Stimulated activated CD8-positive, alpha-beta memory T cell treated with anti-CD3 and anti-CD28 coated beads, Interleukin-4, amount 100 ng/mL, for 4 hours (primary cell): ENCODE measurements around the gene CNTFR.
"Not testable (repeated sequence)": the region's sequence is repeated elsewhere in the genome, so short reads cannot be mapped to it uniquely, and the experiment has no call there.

Experiments used
- DNase-seq, 2 donors: peaks; one replicate each; pipeline ENCODE4 v3.0.0-alpha.2; 2020; ENCODE audit warnings: low read depth in 2 of 2, low spot score in 1 of 2

CNTFR gene, protein sequence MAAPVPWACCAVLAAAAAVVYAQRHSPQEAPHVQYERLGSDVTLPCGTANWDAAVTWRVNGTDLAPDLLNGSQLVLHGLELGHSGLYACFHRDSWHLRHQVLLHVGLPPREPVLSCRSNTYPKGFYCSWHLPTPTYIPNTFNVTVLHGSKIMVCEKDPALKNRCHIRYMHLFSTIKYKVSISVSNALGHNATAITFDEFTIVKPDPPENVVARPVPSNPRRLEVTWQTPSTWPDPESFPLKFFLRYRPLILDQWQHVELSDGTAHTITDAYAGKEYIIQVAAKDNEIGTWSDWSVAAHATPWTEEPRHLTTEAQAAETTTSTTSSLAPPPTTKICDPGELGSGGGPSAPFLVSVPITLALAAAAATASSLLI

DNA sequence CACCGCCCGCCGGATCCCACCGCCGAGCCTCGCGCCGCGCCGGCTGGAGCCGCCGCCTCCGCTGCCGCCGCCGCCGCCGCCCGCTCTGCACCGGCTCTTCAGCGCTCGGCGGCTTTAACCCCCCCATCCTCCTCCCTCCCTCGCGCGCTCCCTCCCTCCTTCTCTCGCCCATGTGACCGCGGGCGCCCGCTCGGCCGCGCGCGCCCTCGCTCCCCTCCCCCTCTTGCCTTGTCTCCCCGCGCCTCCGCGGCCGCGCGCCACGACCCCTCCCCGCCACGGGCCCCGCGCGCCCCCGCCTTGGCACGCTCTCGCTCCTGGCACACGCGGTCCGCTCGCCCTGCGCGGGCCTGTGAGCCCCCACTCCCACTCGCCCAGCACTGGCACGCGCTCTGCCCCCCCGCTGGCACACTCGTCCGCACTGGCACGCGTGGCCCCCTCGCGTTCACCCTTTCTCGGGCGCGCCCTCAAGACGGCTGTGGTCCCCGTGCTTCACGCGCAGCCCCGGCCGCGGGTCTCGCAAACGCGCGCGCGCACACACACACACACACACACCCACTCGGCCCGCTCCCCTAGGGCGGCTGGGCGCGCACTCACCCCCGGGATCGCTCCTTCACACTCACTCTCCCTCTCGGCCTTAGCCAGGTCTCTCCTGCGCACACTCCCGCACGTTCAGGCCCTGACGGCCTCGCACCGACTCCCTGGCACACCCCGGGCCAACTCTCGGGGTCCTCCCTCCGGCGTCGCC, at the start of gene CNTFR:
Gene CNTFR, minus strand, starts transcription at position 89 of the 745 bp plus-strand sequence. CDS start 20,743 bp downstream, outside the sequence.
- no peak for DNase-seq

DNA sequence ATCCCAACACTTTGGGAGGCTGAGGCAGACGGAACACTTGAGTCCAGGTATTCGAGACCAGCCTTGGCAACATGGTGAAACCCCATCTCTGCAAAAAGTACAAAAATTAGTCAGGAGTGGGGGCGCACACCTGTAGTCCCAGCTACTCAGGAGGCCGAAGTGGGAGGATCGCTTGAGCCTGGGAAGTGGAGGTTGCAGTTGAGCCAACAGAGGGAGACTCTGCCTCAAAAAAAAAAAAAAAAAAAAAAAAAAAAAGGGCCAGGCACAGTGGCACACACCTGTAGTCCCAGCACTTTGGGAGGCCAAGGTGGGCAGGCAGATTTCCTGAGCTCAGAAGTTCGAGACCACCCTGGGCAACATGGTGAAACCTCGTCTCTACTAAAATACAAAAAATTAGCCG, 49.8 kb upstream of the CNTFR start:
- not testable (repeated sequence) for DNase-seq

DNA sequence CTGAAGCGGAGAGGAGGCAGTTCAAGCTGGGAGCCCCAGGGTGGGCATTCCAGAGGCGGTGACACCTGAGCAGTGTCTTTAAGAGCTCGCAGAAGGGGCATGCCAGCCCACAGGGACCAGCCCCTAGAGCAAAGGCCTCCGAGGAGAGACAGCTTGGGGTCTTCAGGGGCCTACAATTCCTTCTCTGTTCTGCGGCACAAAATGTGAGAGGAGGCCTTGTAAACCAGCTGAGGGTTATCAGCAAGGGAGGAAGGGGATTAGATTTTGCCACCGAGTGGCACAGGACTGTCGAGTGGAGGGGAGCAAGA, 48.6 kb upstream of the CNTFR start:
- DNase-seq: no peak

DNA sequence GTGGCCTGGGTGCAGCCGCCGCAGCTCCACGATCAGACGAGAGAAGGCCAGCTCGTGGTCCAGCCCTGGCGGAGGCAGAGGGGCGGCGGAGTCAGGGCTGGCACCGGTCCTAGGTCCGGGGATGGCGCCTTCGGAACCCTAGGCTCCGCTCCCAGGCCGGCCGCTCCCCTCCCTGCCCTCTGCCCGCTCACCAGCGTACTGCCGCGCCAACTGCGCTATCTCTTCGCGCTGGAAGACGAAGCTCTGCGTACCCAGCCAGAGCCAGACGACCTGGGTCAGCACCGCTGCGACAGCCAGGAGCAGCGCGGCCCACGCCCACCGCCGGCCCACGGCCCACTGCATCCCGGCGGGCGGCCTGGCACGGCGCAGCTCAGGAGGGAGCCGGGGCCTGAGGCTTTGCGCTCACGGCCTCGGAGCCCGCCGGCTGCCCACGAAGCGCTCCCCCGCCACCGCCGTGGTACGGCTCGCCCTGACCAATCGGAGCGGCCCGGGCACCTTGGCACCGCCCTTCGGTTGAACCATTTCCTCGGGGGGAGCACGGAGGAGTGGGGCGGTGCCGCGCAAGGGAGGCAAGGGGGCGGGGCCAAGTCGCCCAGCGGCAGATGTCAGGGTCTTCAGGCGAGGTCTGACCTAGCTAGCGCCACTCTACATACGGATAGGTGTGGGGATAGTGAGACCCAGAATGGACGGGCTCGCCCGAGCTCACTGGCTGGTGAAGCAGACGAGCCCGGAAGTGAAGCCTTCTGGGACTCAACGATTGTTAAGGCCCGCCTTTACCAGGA, 48.0 kb upstream of the CNTFR start, which contains the start of gene SIGMAR1:
Gene SIGMAR1, minus strand, starts transcription at position 432 of the 782 bp plus-strand sequence. Its CDS starts 90 bp downstream, at position 342.
- DNase-seq: peak; percentile 87 to 88

DNA sequence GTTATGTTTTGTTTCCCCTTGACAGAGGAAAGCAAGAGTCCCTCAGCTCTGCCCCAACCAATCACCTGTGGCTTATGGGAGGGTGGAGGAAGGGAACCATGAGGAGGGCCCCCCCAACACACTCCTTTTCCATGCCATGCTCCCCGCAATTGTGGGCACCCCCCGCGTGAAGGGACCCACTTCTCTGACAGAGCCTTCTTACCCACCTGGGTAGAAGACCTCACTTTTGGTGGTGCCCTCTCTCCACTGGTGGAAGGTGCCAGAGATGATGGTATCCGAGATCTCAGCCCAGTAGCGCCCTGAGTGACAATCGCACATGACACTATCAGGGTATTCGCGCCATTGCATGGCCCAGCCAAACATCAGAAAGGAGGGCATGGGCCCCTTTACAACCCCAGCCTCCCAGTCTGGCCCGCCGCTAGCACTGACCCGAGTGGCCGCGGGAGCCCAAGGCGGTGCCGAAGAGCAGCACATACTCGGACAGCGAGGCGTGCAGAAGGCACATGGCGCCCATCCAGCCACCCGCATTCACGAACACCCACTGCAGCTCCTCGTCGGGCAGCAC, 47.3 kb upstream of the CNTFR start:
- DNase-seq: no peak

DNA sequence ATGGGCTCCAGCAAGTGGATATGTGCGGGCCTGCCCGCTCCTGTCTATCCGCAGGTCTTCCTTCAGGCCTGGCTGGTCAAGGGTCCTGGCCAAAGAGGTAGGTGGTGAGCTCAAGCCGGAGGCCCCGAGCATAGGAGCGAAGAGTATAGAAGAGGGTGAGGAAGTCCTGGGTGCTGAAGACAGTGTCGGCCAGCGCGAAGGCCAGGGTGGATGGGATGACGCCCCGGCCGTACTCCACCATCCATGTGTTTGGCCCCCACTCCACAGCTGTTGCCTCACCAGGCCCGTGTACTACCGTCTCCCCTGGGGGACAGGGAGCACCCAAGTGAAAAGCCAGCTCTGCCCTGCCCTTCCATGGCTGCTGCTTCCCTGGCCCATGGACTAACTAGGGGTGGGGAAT, 46.0 kb upstream of the CNTFR start:
- no peak for DNase-seq

DNA sequence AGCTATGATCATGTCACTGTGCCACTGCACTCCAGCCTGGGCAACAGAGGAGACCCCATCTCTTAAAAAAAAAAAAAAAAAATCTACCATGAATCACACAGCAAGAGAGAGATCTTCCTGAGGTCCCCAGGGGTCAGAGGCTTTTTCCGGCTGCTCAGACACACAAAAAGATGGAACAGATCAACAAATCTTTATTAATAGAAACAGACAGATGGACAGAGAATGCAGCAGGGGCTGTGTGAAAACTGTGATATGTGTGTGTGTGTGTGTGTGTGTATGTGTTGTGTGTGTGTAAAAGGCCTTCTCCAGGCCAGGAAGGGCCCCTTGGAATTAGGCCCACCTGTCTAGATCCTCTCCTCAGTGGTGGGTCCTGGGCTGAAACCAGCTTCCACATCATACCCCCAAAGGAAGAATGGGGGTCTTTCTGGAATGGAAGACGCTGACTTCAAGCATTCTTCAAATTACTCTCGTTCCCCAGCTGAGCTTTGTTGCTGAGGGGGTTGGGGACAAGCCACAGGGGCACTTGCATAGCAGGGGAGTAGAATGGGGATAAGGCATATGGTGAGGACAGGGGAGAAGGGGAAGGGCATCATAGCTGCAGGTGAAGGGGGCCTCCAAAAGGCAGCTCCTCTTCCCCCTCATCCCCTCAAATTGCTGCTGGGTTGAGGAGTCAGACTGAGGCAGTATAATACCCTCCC, 45.2 kb upstream of the CNTFR start:
- no peak for DNase-seq

DNA sequence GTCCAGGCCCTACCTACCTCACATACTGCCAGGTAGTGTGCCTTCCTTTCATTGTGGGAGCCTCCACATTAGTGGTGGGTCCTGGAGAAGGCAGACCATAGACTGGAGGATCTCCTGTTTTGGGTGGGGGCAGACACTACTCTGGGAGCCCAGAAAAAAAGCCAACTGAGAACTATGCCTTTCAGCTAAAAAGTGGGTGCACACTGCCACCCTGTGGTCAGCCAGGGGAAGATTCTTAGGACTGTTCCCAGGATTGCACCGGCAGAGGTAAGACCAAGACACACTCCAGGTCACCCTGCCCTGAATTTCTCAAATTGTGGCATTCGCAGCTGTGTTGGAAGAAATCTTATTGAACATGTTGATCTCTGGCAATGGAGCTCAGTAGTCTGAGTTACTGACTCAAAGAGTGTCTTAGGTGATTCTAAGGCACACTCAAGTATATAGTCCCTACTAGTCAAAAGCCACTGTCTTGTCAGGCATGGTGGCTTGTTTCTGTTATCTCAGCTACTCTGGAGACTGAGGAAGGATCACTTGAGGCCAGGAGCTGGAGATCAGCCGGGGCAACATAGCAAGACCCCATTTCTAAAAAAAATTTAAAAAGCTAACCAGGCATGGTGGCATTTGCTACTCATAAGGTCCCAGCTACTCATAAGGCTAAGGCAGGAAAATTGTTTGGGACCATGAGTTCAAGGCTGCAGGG, 44.5 kb upstream of the CNTFR start:
- peak; percentile 37 to 51 for DNase-seq

DNA sequence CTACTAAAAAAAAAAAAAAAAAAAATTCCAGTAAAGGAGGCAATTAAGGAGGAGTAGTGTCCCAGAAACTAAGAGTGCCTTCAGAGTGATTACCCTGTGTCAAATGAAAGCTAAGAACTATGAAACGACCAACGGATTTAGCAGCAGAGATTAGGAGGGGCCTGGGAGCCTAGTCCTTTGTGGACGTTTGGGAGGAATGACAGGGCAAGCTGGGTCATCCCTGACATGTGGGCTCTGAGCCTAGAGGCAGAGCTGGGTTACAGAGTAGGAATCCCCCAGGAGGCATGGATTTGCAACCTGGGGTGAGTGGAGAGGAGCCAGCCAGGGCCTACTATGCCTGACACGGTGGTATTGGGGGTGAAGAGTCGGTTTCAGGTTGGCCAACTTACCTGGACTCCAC, 43.6 kb upstream of the CNTFR start:
- DNase-seq: no peak

DNA sequence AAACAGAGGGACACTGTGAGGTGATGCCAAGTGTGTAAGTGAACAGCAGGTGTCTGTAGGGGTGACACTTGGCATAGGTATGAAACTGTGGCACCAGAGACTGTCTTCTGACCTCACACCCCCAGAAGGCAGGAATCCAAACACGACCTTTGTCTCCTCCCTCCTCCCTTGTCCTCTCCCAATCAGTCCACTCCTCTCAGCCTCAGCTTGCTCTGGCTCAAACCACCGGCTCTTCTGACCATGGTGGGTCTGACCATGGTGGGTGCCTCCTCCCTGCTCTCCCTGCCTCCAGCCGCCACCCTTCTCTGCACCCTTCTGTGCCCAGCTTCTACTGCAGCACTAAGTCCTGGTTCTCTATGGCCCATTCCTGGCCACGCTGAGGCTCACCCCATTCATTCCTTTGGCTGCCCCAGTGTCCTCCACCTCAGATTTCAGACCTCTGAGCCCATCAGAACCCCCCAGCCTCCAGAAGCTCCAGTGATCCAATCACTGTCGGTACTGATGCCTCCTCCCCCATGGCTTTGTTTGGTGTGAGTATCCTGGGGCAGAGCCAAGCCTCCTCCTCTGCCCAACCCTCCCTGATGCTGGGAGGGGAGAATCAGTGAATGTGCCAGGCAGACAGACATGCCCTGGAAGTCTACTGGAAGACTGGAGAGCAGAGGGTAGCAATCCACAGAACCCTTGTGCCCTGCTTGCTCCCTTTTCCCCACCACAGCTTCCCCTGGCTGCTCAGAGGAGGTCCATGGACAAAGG, 41.1 kb upstream of the CNTFR start:
- no peak for DNase-seq

DNA sequence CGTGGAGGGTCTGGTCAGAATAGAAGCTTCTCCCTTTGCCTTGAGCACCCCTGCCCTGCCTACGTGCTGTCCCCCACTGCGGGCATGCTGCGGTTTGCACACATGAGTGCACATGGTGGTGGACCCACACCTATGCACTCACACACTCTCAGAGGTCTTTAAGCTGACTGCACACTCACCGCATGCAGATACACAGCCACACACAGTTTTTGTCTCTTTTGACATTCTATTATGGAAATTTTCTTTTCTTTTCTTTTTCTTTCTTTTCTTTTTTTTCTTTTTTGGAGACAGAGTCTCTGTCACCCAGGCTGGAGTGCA, 39.9 kb upstream of the CNTFR start:
- DNase-seq: no peak

DNA sequence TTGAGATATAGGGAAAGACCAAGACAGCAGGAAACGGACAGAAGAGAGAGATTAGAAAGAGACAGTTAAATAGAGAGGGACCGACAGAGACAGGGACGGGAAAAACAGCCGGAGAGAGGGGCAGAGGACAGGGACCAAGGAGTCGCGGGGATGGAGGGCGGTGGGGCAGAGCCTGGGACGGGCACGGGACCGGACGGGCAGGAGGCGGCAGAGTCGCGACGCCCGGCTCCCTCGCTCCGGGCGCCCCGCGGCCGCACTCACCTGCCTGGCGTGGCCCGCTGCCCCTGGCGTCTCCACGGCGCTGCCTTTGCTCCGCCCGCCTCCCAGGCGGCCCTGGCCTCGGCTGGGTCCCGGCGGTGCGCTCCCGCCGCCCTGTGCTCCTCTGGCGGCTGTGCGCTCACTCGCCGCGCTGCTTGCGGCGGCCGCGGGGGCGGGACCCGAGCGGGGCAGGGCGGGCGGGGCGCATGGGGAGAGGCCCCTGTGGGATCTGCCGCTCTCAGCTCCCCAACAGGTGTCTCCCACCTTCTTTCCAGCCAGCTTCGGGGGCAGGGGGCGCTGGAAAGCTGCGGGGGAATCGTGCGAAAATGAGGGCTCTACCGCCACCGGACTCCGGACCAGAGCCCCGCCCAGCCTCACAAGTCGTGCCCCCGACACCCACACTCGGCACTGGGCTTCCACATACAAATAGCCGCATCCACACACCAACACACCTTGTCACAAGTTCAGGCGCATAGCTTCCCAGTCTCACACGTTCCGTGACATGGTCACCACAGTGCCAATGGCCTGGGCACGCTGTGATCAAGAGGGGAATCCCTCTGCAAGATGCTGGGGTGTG, 39.3 kb upstream of the CNTFR start, which contains the start of gene ARID3C:
Gene ARID3C, minus strand, starts transcription at position 411 of the 835 bp plus-strand sequence. CDS start 1,052 bp downstream, outside the sequence.
- DNase-seq: peak in 1 of 2 donors; percentile 12

DNA sequence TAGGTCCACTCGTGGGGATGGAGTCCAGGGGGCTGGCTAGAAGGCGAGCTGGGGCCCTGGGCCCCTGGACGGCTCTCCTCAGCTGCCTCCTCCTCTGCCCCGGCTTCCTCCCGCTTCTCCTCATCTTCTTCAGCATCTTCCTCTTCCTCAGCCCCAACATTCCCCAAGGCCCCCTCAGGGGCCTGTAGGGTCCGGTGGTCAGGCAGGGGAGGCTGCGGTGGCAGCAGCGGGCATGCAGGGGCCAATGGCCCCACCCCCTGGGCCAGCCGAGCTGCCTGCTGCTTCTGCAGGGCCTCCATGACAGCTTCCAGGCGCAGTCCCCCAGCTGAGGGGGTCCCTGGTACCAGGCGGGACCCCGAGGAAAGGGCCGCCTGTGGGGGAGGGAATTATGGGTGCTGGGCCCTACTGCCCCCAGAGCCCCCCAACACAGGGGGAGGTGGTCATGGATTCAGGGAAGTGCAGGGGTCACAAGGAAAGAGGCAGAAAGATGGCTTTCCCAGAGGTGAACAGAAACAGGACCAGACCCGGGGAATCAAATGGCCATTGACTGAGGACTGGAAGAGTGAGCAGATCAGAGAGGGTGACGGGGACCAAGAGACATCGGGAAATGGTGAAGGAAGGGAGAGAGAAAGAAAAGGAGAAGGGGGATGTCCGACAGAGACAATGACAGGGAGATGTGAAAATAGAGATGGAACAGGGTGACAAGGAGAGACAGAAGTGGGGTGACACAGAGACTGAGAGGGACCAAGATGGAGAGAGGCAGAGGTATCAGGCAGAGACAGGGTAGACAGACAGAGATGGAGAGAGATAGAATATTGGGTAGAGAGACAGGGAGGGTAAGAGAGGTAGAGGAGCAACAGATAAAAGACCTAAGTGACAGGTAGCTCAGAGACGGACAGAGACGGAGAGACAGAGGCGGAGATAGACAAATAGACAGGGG, 38.5 kb upstream of the CNTFR start:
- no peak for DNase-seq

DNA sequence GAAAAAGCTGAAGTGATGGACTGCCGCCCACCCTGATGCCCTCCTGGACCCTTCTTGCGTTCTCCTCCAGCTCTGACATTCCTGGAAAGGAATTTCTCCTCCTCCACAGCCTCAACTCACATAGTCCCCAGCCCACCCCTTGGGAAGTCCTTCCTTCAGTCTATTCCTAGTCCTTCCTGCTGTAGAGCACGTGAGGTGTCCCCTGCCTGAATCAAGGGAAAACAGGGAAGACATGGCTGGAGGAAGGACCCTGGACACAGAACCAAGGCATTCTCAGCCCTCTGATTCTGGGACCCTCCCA, 35.6 kb upstream of the CNTFR start:
- no peak for DNase-seq

DNA sequence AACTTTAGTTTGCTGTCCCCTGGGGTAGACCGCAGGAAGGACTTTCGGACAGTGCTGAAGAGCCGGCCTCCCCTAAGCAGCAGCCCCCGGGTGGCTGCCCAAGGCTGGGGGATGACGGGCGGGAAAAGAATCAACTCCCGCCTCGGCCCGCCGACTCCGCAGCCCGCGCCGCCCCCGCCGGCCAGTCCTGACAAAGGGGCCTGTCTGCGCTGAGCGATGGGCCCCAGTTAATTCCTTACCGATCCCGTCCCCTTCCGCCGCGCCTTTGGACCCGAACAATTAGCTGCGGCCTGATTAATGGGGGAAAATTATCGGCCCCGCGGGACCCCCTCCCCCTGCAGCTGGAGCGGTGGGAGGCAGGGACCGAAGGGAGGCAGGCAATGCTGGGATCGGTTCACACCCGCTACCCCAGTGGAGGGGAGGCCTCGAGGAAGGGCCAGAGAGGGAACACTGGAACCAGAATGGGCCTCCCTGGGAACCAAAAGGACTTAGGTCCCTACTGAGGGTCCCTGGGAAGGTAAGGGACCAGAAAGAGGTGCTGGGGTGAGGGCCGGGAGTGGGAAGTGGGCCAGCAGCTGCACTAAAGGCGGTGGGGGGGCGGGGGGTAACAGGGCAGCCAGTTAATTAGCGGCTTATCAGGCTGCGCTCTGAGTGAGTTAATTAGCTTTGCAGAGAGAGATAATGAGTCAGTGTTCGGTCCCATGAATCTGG, 35.1 kb upstream of the CNTFR start:
- DNase-seq: no peak

DNA sequence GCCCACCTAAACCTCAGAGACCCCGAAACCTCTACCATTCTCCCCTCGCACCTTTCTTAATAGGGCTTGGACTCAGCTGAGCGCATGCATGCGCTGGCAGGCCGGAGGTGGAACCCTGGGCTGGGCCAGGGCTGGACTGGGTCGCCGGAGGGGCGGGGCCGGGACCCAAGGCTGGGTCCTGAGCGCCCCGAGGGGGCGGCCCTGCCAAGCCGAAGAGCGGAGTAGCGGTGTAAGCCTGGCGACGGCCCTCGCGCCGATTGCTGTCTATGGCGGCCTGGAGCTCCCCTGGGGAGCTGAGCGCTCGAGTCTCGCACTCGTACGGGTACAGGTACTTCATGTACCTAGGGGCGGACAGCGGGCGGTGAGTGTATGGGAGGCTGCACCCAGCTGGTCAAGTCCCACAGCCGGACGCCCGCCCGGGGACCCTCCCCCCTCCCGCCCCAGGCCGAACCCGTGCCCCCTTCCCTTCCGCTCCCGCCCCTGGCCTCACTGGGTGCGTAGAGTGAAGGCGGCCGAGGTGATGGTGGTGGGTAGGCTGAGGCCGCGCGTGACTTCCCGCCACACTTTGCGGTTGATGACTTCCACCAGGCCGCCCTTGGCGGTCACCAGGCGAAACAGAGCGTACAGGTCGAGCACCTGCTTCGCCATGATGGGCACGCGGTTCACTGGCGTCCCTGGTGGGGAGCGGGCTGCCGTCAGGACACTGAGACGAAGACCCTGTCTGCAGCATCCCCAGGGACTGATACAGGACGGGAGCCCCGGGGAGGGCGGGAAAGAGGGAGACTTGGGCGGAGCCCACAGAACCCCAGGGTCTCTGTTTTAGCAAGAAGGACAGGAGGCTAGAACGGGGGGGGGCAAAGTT, 34.1 kb upstream of the CNTFR start:
- no peak for DNase-seq
